Hematopoietic multipotent progenitor cell treated with erythropoietin and hydrocortisone succinate and interleukin-3 and kit ligand, for 6 days (in vitro differentiated cells): ENCODE results near the gene TNFSF8.
A peak's percentile ranks its signal among the peaks of the same experiment; 100 is the strongest.

ENCODE experiments used
- DNase-seq: peaks from one replicate; pipeline ENCODE4 v3.0.0-alpha.2; 2015

The TNFSF8 gene

GRCh38 chr9:114864471-114864870, 65.9 kb downstream of the TNFSF8 start:
- no peak for DNase-seq

DNA sequence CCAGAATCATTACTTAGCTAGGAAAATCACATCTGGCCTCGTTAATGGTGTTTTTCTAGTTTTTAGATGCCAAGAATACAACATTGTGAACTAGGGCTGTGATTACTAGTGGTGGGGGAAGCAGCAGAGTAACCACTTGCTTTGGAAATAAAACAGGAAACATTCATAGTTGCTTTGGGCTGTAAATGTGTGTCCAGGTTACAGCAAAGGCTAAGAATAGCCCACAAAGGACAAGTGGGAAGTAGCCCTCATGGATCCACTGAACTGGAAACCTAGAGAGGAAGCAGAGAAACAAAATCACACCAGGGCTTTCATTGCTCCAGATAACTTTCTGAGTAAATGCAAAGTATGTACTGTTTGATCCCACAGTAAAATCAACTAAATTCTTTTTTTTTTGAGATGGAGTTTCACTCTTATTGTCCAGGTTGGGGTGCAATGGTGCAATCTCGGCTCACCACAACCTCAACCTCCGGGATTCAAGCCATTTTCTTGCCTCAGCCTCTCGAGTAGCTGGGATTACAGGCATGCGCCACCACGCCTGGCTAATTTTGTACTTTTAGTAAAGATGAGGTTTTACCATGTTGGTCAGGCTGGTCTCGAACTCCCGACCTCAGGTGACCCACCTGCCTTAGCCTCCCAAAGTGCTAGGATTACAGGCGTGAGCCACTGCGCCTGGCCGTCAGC, 68.3 kb downstream of the TNFSF8 start:
- no peak for DNase-seq

DNA sequence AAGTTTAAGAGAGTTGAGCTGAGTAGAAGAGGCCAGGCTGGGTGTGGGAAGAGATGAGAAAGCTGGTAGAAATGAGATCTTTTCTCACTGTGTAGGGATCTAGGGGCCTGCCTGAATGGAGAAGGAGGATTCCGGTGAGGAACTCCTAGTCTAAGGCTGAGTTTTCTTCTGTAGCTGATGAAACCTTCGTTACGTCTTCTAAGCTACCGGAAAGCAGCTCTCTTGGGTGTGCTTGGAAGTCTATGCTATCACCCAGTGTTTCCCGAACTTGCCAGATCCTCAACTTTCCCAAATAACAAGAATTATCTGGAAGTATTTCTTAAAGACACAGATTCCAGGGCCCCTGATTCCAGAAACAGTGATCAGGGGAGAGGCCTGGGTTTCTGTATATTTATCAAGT, 69.1 kb downstream of the TNFSF8 start:
- no peak for DNase-seq

DNA sequence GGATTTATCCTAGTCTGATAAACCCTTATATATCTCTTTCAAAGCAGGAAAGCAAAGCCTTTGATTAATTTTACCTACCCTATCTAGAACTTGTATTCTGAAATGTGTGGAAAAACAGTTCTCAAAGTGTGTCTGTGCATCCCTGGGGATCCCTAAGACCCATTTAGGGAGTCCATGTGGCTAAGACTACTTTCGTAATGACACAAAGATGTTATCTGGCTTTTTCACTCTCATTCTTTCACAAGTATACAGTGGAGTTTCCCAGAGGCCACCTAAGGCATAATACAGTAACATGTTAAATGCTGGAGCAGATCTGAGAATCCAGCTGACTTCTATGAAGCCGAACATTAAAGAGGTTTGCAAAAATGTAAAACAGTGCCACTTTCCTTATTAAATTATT, 70.2 kb downstream of the TNFSF8 start:
- no peak for DNase-seq

GRCh38 chr9:114856942-114857315, 73.5 kb downstream of the TNFSF8 start:
- DNase-seq = no peak

- DNase-seq = no peak
Observed at GRCh38 chr9:114856215-114856941, 74.0 kb downstream of the TNFSF8 start.

- no peak for DNase-seq
Observed at GRCh38 chr9:114855488-114855887, 74.9 kb downstream of the TNFSF8 start.

DNA sequence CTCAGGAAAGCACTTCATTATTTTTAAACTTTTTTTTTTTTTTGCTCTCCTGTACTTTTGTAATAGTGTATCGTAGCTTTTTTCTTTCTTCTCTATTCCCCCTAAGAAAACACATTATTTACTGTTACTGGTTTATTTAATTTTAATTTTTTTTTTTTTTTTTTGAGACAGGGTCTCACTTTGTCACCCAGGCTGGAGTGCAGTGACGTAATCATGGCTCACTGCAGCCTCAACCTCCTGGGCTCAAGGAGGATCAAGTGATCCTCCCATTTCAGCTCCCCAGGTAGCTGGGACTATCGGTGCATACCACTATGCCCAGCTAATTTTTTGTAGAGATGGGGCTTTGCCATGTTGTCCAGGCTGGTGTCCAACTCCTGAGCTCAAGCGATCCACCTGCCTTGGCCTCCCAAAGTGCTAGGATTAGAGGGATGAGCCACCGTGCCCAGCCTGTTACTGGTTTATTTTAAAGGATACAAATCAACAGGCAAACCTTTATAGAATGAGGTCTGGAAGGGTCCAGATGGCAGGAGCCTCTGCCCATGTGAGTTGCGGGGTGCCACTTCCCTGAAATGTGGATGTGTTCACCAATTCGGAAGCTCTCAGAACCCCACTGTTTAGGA, 75.5 kb downstream of the TNFSF8 start:
- no peak for DNase-seq

DNA sequence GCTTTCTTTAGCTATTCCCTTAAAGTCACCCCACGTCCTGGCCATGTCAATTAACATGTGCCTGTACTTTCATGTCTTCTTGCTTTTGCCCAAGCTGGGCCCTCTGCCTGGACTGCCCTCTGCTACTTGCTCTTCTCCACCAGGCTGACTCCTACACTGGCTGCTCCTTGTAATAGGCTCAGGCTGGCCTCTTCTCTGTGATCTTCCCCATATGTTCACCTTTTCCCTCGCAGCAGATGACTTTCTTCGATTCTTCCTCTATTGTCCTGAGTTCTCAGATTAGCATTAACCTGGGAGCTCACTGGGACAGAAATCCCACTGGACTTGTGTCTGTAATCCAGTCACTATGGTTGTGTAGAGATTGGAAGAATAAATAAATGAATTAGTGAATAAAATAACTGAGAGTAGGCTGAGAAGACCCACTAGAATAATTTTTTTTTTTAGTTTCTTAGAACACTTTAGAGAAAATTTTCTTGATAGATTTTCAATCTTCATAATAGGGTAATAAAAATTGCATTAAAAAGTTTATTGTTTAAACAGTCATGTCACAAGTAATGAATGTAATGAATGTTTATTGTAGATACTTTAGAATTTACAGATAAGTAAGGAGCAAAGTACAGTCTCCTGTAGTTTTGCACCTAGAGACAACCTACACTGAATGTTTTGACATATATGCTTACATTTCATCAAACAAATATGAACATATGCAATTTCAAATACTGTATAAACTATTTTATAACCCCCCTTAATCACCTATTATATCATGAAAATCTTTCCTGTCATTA, 77.1 kb downstream of the TNFSF8 start:
- DNase-seq = no peak

DNA sequence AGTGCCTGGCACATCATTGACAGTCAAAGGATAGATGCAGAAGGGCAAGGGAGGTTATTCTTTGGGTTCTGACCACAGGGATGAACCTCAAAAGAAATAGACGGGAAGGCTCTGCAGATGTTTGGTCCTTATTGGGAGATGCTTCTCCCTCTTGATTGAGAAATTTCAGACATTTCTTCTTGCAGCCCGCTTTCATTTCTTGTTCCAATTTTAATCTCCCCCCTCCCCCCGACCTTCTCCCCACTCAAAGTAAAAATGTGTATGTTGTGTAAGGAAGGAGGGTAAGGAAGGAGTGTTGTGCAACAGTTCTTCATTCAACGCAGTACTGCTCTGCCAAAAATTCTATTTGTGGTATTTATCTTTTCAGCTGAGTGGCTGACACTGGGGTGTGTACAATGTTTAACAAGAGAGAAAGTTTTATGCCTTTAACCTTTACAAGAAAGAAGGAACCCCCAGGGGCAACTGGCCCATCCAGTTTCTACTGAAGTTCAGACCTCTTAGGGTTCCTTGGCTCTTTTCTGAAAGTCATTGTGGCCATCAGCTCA, 78.3 kb downstream of the TNFSF8 start:
- DNase-seq = peak; percentile 37

DNA sequence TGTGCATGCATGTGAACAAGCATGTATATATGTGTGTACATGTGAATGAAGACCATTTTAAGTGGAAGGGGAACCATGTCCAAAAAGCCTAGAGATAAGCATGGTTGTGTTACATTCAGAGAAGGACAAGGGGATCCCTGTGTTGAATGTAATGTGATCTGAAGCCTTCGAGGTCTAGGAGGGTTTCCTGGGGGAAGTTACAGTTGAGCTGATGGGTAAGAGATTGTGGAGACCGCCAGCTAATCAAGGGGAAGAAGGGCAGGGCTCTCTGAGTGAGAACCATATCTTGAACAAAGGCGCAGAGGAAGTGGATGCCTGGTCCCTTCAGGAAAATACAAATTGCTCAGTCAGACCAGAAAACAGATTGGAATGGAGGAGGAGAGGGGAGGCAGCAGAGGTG, 79.1 kb downstream of the TNFSF8 start:
- peak; percentile 51 for DNase-seq
